ENCODE results near the gene MINDY3. TPM values are rescaled to one million over a fixed set of nuclear protein-coding genes. Genes with fewer than 3 reads are reported as not detected.

MINDY3 gene
- total RNA-seq, 1 experiment from 2014 or later = 10.4 TPM

- no peak for ATAC-seq
- intact Hi-C loops (cut with micrococcal nuclease; ENCODE audit: unreplicated experiment) = no loop called here
- CTCF ChIA-PET = no interaction called here
These were observed 12.8 kb downstream of the MINDY3 start for GRCh38 chr10:15847481-15847880.

GRCh38 chr10:15844517-15844916 is 15.8 kb downstream of the MINDY3 start:
- intact Hi-C loops (cut with micrococcal nuclease; ENCODE audit: unreplicated experiment) = no loop called here
- DNase-seq (ENCODE audit: low read depth, low spot score) = no peak
- ChIA-PET POLR2A (no interaction called here), CTCF (no interaction called here)
- BruUV-seq (replicated peaks) = no TSS peak
- no peaks in the 10 kb centered on the region for H3K36me3 ChIP-seq (ENCODE audit: control insufficient read depth, insufficient read depth, low read length)
- in situ Hi-C loops (cut with HindIII; ENCODE audit: low pct_unique_long_range_greater_than_20kb, low sequenced_read_pairs) = no loop called here
- H3K27ac ChIP-seq (ENCODE audit: low read length) = no peak overlapping the region
- no peak overlapping the region for H3K4me3 ChIP-seq (ENCODE audit: low read depth in 2 of 2, low read length in 2 of 2)
- no peak for ATAC-seq
- no peaks in the 10 kb centered on the region for H3K4me1 ChIP-seq (ENCODE audit: control insufficient read depth, insufficient read depth, low read length)
- no peaks in the 10 kb centered on the region for H3K27me3 ChIP-seq (ENCODE audit: control insufficient read depth, insufficient read depth, low read length)
- H3K9me3 ChIP-seq (ENCODE audit: control insufficient read depth, insufficient read depth, low read depth, low read length) = no peaks in the 10 kb centered on the region
- TF ChIP-seq CTCF (IDR thresholded peaks at IDR 0.05) = no peak
- TF ChIP-seq TCF7L2 (IDR thresholded peaks at IDR 0.05; ENCODE audit: low read depth, low read length) = no peak
- no peak for TF ChIP-seq POLR2AphosphoS5 (IDR thresholded peaks at IDR 0.05; ENCODE audit: low read depth, low read length)
- no peak for TF ChIP-seq REST (IDR thresholded peaks at IDR 0.05; ENCODE audit: insufficient read depth in 1 of 2, low read depth in 2 of 2, low read length in 1 of 2)
- no peak for TF ChIP-seq SIN3A (IDR thresholded peaks at IDR 0.05; ENCODE audit: borderline replicate concordance, insufficient read depth, low read depth, low read length)

More at GRCh38 chr10:15847481-15847880, 12.8 kb downstream of the MINDY3 start:
- POLR2A ChIA-PET = interaction anchor here (0.6 kb wide), 1 partner anchor 147 kb away, joined by 4 read pairs; no protein-coding TSS in a partner anchor
- H3K27me3 ChIP-seq (ENCODE audit: control insufficient read depth, insufficient read depth, low read length) = no peaks in the 10 kb centered on the region
- DNase-seq (ENCODE audit: low read depth, low spot score) = no peak
- H3K4me3 ChIP-seq (ENCODE audit: low read depth in 2 of 2, low read length in 2 of 2) = no peak overlapping the region
- H3K27ac ChIP-seq (ENCODE audit: low read length) = no peak overlapping the region
- in situ Hi-C loops (cut with HindIII; ENCODE audit: low pct_unique_long_range_greater_than_20kb, low sequenced_read_pairs) = no loop called here
- TF ChIP-seq CTCF (IDR thresholded peaks at IDR 0.05) = no peak
- TF ChIP-seq POLR2AphosphoS5 (IDR thresholded peaks at IDR 0.05; ENCODE audit: low read depth, low read length) = no peak
- no peak for TF ChIP-seq TCF7L2 (IDR thresholded peaks at IDR 0.05; ENCODE audit: low read depth, low read length)
- TF ChIP-seq REST (IDR thresholded peaks at IDR 0.05; ENCODE audit: insufficient read depth in 1 of 2, low read depth in 2 of 2, low read length in 1 of 2) = no peak
- no peak for TF ChIP-seq SIN3A (IDR thresholded peaks at IDR 0.05; ENCODE audit: borderline replicate concordance, insufficient read depth, low read depth, low read length)
- H3K36me3 ChIP-seq (ENCODE audit: control insufficient read depth, insufficient read depth, low read length) = no peaks in the 10 kb centered on the region
- BruUV-seq (replicated peaks) = no TSS peak
- no peaks in the 10 kb centered on the region for H3K9me3 ChIP-seq (ENCODE audit: control insufficient read depth, insufficient read depth, low read depth, low read length)
- no peaks in the 10 kb centered on the region for H3K4me1 ChIP-seq (ENCODE audit: control insufficient read depth, insufficient read depth, low read length)

Data from Panc1 (cell line).